DND-41 (cell line): ENCODE results near the gene SLC25A42.

Source experiments
- ATAC-seq: fragments of 200-7000 bp; cut with Tn5 transposase; 3 replicates; pipeline ENCODE4 v1.9.1; 2021; ENCODE audit warnings: low read depth; ENCODE audit not compliant: insufficient read depth
- DNase-seq: peaks from one replicate; pipeline ENCODE4 v3.0.0-alpha.2; 2020
- H2AFZ ChIP-seq: 2 replicates; pipeline ENCODE4 v1.6.0; 2012; ENCODE audit warnings: low read depth, low read length
- H3K27ac ChIP-seq: 2 replicates; pipeline ENCODE4 v1.5.1; 2012; ENCODE audit warnings: low read length, inconsistent platforms
- H3K27me3 ChIP-seq: fragments of 200-600 bp; sonication (generic); 2 replicates; pipeline ENCODE4 v1.6.0; 2012; ENCODE audit warnings: low read length, mild to moderate bottlenecking, inconsistent platforms; ENCODE audit not compliant: insufficient read depth, poor library complexity
- H3K36me3 ChIP-seq: 2 replicates; pipeline ENCODE4 v1.5.1; 2012; ENCODE audit warnings: low read length, inconsistent platforms; ENCODE audit not compliant: insufficient read depth
- H3K4me1 ChIP-seq: 2 replicates; pipeline ENCODE4 v1.5.1; 2012; ENCODE audit warnings: mild to moderate bottlenecking, low read length; ENCODE audit not compliant: insufficient read depth
- H3K4me2 ChIP-seq: 2 replicates; pipeline ENCODE4 v1.6.0; 2012; ENCODE audit warnings: mild to moderate bottlenecking, moderate library complexity, low read length, inconsistent platforms; ENCODE audit not compliant: insufficient read depth
- H3K4me3 ChIP-seq, 2 experiments: fragments of 200-600 bp in 1 of 2; shearing (Covaris generic) in 1 of 2; 2 replicates each; pipeline ENCODE4 v1.5.1; 2012 to 2016; ENCODE audit warnings: inconsistent platforms in 2 of 2, low read length in 2 of 2, mild to moderate bottlenecking in 2 of 2, low read depth in 1 of 2, moderate library complexity in 1 of 2
- H3K79me2 ChIP-seq: 2 replicates; pipeline ENCODE4 v1.6.0; 2012; ENCODE audit warnings: low read length, inconsistent platforms; ENCODE audit not compliant: insufficient read depth
- H3K9ac ChIP-seq: 2 replicates; pipeline ENCODE4 v1.6.0; 2012; ENCODE audit warnings: low read depth, mild to moderate bottlenecking, inconsistent platforms, low read length, moderate library complexity
- H3K9me3 ChIP-seq: 2 replicates; pipeline ENCODE4 v1.5.1; 2012; ENCODE audit warnings: low read length, moderate library complexity, mild to moderate bottlenecking, inconsistent platforms; ENCODE audit not compliant: insufficient read depth, severe bottlenecking
- H4K20me1 ChIP-seq: 2 replicates; pipeline ENCODE4 v1.6.0; 2012; ENCODE audit warnings: low read length; ENCODE audit not compliant: insufficient read depth
- CTCF ChIP-seq: IDR thresholded peaks from 2 replicates; pipeline ENCODE4 v1.5.1; 2012; ENCODE audit warnings: borderline replicate concordance, low read length, moderate library complexity, mild to moderate bottlenecking; ENCODE audit not compliant: poor library complexity, severe bottlenecking; ENCODE audit errors: extremely low read depth
- EZH2 ChIP-seq: IDR thresholded peaks from 3 replicates; pipeline ENCODE4 v1.6.1; 2012; ENCODE audit warnings: borderline replicate concordance, low read depth, mild to moderate bottlenecking, moderate library complexity, low read length, inconsistent platforms; ENCODE audit not compliant: severe bottlenecking

Gene SLC25A42

GRCh38 chr19:19059018-19059836, 4.6 kb upstream of the SLC25A42 start:
- no peak overlapping the region for H3K4me3 ChIP-seq
- H3K27me3 ChIP-seq, result no peaks in the 10 kb centered on the region
- ATAC-seq, result no peak
- H2AFZ ChIP-seq, result no peak overlapping the region
- peaks cover 17% of the 10 kb centered on the region for H3K4me1 ChIP-seq
- no peaks in the 10 kb centered on the region for H3K9me3 ChIP-seq
- no peak for DNase-seq
- peaks cover 2% of the 10 kb centered on the region for H3K79me2 ChIP-seq
- H3K36me3 ChIP-seq, result peaks cover 65% of the 10 kb centered on the region
- no peak overlapping the region for H3K9ac ChIP-seq
- TF ChIP-seq CTCF, result no peak
- TF ChIP-seq EZH2, result no peak
- H3K27ac ChIP-seq, result no peak overlapping the region
- H3K4me2 ChIP-seq, result no peak overlapping the region
- H4K20me1 ChIP-seq, result peaks cover 16% of the 10 kb centered on the region

GRCh38 chr19:19059837-19060611, 3.8 kb upstream of the SLC25A42 start:
- Histone ChIP-seq H3K9ac (no peak overlapping the region), H3K27me3 (no peaks in the 10 kb centered on the region), H3K4me3 (no peak overlapping the region), H4K20me1 (peaks cover 8% of the 10 kb centered on the region), H3K79me2 (peaks cover 6% of the 10 kb centered on the region), H3K27ac (no peak overlapping the region), H3K4me2 (no peak overlapping the region), H3K4me1 (peaks cover 25% of the 10 kb centered on the region), H2AFZ (no peak overlapping the region), H3K9me3 (no peaks in the 10 kb centered on the region), H3K36me3 (peaks cover 57% of the 10 kb centered on the region)
- TF ChIP-seq CTCF (no peak), EZH2 (no peak)
- DNase-seq, result no peak
- no peak for ATAC-seq

- peaks cover 44% of the 10 kb centered on the region for H3K36me3 ChIP-seq
- no peak overlapping the region for H3K9ac ChIP-seq
- peaks cover 33% of the 10 kb centered on the region for H3K4me1 ChIP-seq
- no peak overlapping the region for H2AFZ ChIP-seq
- peaks cover 6% of the 10 kb centered on the region for H3K79me2 ChIP-seq
- ATAC-seq, result no peak
- no peak for DNase-seq
- no peak overlapping the region for H3K4me2 ChIP-seq
- no peaks in the 10 kb centered on the region for H3K9me3 ChIP-seq
- no peak overlapping the region for H3K4me3 ChIP-seq
- no peaks in the 10 kb centered on the region; the same call in 1 of the 2 replicates for H4K20me1 ChIP-seq
- TF ChIP-seq EZH2 (no peak), CTCF (no peak)
- no peak overlapping the region for H3K27ac ChIP-seq
- H3K27me3 ChIP-seq, result no peaks in the 10 kb centered on the region
Observed at GRCh38 chr19:19061506-19061905, 2.3 kb upstream of the SLC25A42 start.
